MM.1S (cell line): Measurements from ENCODE around the gene C1QL2.

Source experiments
- CTCF ChIP-seq: fragments of 300-600 bp; sonication (generic); IDR thresholded peaks from 2 replicates; pipeline ENCODE4 v1.5.1; 2016; ENCODE audit warnings: antibody characterized with exemption, low read length, mixed read lengths
- EZH2 ChIP-seq: fragments of 300-600 bp; sonication (generic); optimal IDR thresholded peaks from 2 replicates; pipeline ENCODE3; 2017; ENCODE audit warnings: low read depth, mild to moderate bottlenecking, antibody characterized with exemption, low read length, mixed read lengths

GRCh38 chr2:119137502-119137901 lies 21.0 kb downstream of the C1QL2 start:
- TF ChIP-seq CTCF (no peak), EZH2 (no peak)
